HG03064 (cell line): ENCODE results near the gene ESR1.
"Not testable (repeated sequence)": the region's sequence is repeated elsewhere in the genome, so short reads cannot be mapped to it uniquely, and the experiment has no call there.

Source experiments
- ATAC-seq: cut with Tn5 transposase; IDR thresholded peaks from one replicate; pipeline ENCODE4 v1.9.1; 2021; ENCODE audit warnings: low read depth; ENCODE audit not compliant: unreplicated experiment

ESR1 gene

DNA sequence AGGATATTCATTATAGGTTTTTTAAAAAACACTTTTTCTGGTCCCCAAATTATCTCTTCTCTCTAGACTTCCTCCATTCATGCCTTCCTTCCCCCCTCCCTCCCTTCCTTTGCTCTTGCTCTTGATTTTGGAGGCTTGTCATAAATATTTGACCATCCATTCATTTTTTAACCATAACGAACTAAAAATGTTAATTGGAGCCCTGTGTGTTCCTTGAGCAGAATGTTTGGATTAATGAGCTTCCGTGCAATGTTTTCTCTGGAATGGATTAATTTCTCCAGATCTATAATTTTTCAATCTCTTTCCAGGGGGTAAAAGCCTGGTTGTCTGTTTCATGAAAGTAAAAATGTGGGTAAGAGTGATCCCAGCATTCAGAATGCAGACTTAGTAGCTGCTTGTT, 155.5 kb downstream of the ESR1 start:
- no peak for ATAC-seq

DNA sequence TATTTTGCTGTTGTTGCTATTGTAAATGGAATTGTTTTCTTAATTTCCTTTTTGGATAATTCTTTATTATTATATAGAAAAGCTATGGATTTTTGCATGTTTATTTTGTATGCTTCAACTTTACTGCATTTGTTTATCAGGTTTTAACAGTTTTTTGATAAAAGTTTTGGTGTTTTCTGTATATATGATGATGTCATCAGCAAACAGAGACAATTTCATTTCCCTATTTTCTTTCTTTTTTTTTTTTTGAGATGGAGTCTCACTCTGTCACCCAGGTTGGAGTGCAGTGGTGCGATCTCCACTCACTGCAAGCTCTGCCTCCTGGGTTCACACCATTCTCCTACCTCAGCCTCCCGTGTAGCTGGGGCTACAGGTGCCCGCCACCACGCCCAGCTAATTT, 156.9 kb downstream of the ESR1 start:
- not testable (repeated sequence) for ATAC-seq

DNA sequence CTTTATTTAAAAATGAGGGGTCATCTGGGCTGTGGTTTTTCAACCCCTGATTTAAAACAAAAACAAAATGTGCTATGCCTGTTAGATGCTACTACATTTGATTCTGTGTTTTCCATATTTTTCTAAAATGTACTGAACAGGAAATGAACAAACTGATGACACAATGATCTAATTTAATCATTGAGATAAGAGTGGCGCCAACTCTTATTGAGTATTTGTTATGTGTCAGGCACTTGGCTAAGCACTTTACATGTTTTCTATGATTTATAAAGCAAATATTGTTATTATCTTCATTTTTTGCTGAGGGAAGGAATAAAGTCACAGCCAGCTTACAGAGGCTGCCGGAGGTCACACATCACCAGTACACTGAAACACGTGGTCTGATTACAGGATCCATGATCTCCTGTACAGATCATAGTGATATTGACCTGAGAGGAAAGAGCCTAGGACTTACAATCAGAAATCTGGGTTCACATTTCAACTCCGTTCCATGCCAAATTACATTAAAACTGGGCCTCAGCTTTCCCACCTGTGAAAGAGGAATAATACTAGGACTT, 166.7 kb downstream of the ESR1 start:
- no peak for ATAC-seq

DNA sequence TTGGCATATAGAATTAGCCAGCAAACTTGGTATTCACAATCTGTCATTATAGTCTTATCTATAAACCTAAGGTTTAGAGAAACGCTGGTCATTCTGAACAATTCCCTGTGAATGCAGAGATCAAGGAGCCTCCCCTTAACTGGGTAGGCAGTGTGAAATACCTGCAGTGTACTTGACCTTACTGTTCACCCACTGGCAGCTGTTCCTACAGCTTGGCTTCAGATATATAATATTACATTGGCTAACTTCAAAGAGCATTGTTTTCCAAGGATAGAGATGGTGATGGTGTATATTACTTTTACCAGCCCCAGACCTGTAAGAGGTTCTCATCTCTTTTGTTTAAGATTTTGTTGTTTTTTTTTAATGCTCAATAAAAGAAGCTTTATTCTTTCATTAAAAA, 168.3 kb downstream of the ESR1 start:
- ATAC-seq = no peak

DNA sequence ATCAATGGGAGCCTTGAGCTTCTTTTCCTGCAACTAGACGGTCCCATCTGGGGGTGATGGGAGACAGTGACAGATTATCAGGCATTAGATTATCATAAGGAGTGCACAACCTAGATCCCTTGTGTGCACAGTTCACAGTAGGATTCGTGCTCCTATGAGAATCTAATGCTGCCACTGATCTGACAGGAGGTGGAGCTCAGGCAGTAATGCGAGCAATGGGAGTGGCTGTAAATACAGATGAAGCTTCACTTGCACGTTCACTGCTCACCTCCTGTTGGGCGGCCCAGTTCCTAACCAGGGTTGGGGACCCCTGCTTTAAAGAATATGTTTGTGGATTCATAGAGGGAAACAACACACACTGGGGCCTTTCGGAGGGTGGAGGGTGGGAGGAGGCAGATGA, 180.7 kb downstream of the ESR1 start:
- ATAC-seq = not testable (repeated sequence)

DNA sequence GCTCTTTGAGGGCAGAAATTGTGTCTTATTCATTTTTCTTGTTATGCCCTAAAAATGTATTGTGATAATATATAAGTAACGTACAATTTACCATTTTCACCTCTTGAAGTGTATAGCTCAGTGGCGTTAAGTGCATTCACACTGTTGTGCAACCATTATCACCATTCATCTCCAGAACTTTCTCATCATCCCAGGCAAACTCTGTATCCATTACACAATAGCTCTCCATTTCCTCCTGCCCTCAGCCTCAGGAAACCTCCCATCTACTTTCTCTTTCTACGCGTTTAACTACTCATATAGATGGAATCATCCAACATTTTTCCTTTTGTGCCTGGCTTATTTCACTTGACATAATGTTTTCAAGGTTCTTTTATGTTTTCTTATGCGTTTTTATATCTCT, 184.6 kb downstream of the ESR1 start:
- no peak for ATAC-seq

DNA sequence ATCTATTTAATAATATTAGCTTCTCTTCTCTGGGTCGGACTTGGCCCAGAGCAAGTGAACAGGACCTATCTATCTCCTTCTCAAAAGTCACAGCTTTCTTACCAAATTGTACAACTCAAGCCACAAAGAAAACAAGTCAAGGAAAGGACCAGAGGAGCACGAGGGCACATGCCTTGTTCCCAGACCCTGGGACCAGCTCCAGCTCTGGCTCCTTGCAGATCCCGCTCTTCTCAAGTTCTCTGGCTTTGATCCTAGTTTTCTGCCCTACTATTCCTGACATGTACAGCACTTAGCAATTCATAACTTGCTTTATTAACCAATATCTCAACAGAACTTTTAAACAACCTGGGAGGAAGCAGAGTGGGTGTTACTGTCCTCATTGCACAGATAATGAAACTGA, 185.9 kb downstream of the ESR1 start:
- no peak for ATAC-seq

DNA sequence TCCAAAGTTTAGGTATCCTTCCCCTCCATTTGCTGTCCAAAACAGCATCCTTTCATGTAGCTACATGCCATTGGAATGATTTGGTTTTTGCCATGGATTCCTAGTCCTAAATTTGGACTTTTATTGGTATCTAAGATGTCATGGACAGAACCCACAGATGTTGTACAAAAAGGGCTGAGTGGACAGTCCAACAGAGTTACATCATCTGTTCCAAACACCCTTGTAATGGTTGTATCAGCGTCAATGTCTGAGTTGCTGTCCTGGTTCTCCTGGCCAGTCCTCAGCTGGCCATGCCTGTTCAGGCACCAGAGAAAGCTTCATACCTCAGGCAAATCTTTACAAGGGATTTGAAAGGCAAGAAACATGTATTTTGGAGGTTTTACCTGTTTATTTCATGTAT, 191.3 kb downstream of the ESR1 start:
- ATAC-seq = no peak

DNA sequence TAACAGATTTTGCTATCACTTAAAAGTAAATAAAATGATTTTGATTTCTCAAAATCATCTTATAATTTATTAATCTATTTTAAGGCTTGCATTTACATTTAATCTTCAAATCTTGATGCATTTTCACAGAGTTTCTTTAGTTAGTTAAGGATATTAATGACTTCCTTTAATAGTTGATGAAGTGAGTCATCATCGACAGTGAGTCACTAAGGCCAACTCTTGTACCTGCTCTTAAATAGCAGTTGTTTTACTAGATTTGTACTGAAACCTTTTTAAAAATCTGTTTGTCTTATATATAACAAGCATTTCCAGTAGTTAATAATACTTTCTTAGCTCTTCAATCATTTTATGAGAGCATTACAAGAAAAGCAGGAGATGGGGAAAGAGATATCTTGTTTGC, 191.7 kb downstream of the ESR1 start:
- ATAC-seq = no peak

DNA sequence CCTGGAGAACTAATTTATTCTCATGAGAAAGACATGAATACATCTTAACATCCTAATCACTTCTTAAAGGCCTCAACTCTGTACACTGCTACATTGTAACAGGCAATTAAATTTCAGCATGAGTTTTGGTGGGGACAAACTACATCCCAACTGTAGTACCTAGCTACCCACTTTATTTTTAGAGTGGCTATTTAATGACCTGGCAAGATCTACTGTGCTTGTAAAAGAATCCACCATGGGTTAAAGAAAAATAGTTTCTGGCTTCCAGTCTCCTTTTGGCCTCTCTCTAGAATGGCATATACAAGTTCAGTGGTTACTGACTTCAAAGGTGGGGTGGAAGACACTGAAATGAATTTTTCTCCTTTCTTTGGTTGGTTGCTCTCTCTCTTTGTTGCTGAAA, 193.9 kb downstream of the ESR1 start:
- ATAC-seq = no peak

DNA sequence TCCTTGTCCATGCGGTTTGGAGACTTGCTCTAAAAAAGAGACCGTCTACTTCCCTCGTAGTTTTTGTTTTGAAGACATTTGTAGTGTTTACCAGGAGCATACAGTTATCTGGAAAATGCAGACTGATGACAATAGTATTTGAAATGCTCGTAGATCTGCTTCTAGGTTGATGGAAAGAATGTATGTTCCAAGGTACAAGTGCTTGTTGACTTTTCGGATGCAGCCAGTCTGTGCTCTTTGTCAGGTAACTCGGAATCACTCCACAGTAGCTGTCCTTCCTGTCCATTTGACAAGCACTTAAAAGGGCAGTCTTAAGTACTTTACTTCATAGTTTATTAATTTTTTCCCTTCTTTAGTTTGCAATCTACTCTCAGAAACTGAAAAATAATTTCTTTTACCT, 194.8 kb downstream of the ESR1 start:
- ATAC-seq = no peak

DNA sequence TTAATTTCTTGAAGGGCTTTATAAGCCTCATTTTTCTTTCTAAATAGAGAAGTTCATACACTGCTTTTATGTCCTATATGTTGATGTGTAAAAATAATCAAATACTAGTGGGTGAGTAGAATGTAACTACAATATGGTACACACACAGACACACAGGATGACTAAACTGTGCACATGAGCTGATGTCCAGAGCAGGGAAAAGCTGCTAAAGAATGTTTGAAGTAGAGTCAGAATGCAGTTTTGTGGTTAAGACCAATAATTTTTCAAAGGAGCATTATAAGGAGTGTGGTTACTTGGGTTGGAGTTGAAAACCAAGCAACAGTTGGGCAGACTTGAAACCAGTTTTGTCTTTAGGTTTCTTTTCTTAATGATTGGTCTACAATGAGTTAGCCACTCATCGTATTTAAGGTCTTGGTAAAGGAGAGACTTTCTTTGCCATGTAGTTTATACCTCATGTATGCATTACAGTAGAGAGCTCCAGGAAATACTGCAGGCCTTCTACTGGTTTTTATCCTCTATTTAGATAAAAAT, 196.6 kb downstream of the ESR1 start:
- no peak for ATAC-seq

DNA sequence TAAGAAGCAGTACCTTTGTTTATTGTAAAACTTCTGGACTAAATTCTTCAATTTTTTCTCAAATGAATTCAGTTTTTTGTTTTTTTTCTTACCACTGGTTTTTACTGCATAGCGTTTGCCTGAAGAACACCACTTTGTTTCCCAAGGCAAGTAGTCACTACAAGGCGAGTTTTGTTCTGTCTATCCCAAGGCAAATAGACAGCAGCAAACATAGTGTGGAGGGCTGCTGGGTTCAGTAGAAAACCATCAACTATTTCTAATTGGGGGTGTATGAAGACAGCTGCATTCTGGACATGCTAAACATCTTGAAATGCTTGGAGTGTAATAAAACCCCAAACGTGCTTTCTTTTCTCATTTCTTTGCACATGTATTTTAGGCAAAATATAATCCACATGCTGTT, 197.4 kb downstream of the ESR1 start:
- no peak for ATAC-seq

DNA sequence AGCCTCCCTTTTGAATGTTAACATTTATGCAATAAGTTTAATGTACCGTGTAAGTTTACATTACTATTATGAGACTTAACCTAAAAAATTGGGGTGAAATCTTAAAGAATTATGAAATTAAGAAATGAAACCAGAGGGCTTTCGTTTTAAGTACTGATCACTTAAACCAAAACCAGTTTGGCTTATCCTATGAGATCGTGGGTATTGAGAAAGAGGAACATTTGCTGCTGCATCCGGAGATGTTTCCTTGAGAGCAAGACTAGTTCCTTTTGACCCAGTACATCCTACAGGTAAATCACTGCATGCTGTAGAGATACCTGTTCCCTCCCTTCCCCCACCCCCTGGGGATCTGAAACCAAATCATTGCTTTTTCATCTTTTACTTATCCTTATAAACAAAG, 201.3 kb downstream of the ESR1 start:
- no peak for ATAC-seq

DNA sequence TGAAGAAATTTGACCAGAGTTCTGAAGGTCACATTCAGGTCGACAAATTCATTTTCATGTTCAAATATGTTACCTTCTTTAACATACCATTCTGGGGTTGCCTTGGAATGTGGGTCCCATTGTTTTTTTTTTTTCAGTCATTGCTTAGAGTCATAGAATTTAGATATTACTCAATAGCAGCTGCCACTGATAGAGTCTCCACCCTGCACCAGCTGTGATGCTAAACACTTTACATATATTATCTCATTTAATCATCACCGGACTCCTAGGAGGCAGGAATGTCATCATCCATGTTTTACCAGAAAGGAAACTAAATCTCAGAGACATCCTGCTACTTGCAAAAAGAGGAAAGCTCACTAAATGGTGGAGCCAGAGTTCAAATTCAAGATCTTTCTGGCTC, 204.7 kb downstream of the ESR1 start:
- ATAC-seq = no peak

DNA sequence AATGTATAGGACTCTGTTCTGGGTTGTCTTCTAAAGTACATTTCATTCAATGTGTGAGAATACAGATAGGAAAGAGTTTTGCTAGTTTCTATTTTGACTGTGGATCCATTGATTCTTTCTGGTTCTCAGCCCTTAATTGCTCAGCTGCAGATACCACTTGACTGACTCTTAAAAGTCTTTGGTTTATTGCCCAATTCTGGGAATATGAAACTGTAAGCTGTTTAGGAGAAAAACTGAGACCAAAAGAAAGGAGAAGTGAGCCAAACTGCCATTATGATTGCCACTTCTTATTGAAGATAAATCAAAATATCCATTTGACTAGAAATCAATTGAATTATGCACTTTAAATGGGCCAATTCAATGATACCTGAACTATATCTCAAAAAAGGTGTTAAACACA, 211.4 kb downstream of the ESR1 start:
- ATAC-seq = no peak

DNA sequence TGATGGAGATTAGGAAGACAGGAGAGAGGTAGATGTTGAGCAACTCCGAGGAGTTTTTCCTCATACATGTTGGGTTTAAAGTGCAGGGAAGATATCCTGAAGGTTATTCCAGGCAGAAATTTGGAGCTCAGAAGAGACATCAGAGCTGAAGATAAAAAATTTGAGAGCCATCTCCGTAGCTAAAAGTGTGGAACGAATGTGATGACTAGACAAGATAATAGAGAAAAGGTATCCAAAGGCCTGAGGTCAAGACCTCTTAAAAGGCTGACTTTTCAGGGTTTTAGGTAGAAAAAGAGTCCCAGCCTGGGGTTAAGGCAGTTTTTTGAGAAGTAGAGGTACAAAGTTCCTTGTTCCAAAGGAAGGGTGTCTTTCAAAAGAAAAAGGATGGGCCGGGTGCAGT, 214.8 kb downstream of the ESR1 start:
- no peak for ATAC-seq

DNA sequence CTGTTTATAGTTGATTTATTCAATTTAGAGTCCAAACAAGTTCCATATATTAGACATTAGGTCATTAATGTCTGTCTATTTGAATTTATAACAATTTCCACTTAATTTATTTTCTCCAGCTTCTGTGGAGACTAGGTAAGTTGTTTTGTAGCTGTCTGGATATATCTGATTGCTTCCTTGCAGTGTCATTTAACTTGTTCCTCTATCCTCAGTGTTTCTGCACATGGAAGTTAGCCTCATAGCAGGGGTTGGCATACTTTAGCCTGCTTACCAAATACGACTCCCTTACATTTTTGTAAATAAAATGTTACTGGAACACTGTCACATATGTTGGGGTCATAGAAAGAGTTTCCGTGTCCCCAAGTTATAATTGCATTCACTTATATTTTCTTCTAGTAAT, 216.1 kb downstream of the ESR1 start:
- no peak for ATAC-seq

DNA sequence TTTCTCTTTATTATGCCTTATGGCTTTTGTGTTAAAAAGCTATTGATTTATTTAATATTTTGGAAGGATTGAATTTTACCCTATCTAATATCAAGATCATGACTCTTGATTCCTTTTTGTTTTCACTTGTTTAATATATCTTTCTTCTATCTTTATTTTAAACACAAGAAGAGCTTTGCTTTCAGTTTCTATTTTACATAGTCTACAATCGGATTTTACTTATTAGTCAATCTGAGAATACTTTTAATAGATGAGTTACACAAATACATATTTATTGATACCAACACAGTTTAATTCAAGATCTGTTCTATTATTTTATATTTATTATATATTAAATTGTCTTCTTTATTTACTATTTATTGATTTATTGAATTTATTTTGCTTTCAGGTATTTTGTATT, 218.8 kb downstream of the ESR1 start:
- ATAC-seq = no peak

DNA sequence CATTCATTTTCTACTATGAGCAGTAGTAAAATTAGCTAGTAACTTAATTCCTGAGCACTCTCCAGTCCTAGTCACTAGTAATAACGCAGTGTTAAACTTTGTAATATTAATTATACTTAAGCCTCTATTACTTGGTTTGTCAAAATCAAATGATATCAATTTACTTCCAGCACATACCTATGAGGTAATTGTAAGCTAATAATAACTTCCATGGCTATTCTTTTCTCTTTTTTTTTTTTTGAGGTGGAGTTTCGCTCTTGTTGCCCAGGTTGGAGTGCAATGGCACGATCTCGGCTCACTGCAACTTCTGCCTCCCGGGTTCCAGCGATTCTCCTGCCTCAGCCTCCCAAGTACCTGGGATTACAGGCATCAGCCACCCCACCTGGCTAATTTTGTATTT, 219.3 kb downstream of the ESR1 start:
- ATAC-seq = not testable (repeated sequence)

DNA sequence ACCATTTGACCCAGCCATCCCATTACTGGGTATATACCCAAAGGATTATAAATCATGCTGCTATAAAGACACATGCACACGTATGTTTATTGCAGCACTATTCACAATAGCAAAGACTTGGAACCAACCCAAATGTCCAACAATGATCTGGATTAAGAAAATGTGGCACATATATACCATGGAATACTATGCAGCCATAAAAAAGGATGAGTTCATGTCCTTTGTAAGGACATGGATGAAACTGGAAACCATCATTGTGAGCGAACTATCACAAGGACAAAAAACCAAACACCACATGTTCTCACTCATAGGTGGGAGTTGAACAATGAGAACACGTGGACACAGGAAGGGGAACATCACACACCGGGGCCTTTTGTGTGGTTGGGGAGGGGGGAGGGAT, 226.3 kb downstream of the ESR1 start:
- not testable (repeated sequence) for ATAC-seq

DNA sequence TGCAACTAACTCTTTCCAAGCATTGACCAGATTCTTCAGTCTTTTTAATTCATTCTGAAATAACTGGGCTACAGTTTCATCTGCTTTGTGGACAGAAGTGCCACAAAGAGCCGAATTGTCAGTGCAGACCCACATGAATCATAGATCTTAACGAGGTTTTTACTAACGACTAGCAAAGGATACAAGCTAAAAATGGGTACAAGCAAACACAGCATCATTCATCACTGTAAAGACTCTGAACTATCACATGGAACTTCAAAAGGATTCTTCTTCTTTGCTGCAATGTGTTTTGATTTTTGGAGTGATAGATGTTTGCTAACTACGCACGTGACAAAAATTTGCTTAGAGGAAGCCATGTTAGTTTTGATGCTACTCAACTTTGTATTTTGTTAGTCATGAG, 227.1 kb downstream of the ESR1 start:
- ATAC-seq = no peak

DNA sequence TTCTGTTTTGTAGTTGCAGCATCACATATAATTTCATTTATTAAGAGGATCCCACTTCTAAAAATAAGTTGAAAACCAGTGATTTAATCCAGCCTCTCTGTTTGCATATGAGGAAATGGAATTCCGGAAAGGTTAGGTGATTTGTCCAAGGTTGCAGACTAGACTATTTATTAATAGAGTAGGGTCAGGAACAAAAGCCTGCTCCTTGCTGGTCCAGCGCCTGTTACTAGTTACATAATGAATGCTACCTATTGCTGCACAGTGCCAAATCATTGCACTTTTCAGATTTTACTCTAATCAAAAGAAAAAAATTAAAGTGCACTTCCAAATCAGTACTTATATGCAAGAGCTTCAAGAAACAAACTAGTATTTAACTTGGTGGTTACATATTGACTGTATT, 238.6 kb downstream of the ESR1 start:
- ATAC-seq = no peak
